Measurements from ENCODE around the gene ANGPTL7. TPM values are rescaled to one million over a fixed set of nuclear protein-coding genes. Genes with fewer than 3 reads are reported as not detected.

ANGPTL7 gene
- total RNA-seq, 5 donors from 2014 or later (not counting 1 experiment from before 2014, with no cell fraction given): not detected

DNA sequence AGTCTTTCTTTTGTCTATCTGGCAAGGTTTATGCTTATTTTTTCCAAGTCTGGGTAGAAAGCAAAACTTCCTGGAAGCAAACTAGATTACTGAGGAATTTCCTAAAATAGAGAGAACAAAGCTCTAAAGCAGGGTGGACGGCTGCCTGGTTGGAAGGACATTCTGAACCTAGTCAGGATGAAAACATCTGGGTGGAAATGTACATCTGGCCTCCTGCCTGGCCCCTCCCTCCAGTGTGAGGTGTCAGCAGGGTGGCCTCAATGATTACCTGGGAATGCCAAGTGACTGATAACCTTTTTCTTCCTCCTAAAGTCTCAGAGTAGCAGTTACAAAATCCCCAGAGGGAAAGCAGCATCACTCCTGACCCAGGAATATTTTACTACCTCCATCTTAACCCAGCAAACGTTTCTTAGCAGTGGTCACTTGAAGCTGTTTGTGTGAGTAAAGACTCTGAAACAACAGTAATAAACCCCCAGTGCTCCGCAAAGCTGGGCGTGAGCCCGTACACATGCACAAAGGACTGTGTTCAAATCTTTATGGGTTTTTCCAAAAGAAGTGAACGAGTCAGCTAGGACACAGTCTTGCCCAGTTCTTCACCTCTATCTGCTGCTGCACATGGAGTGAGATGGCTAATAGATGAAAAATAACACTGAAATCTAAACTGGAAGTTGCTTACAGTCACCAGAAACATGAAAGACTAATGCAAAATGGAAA, 18.9 kb downstream of the ANGPTL7 start:
- DNase-seq (no peak), ATAC-seq (replicated peaks in 1 of 4) (no peak)
- Histone ChIP-seq H3K4me3 (ENCODE audit: control insufficient read depth in 1 of 2, extremely low read depth in 1 of 2, low read length in 1 of 2) (no peak overlapping the region), H3K27me3 (replicated peaks in 1 of 2; ENCODE audit: control insufficient read depth in 2 of 2, extremely low read depth in 1 of 2, insufficient read depth in 2 of 2, low read length in 1 of 2) (no peaks in the 10 kb centered on the region), H3K36me3 (ENCODE audit: control insufficient read depth in 2 of 2, extremely low read depth in 1 of 2, insufficient read depth in 1 of 2, low read length in 1 of 2) (peaks cover 10 to 84% of the 10 kb centered on the region in 2 donors), H3K9me3 (no peaks in the 10 kb centered on the region), H3K4me1 (ENCODE audit: control insufficient read depth in 1 of 2, extremely low read depth in 1 of 2, insufficient read depth in 2 of 2, low read length in 2 of 2) (no peaks in the 10 kb centered on the region), H3K27ac (ENCODE audit: low read length) (no peak overlapping the region)
- Mint-ChIP-seq H3K27me3 (no peaks in the 10 kb centered on the region), H3K4me1 (no peaks in the 10 kb centered on the region), H3K36me3 (peaks cover 55% of the 10 kb centered on the region), H3K4me3 (no peak overlapping the region), H3K9me3 (no peaks in the 10 kb centered on the region), H3K27ac (no peak overlapping the region)
- CTCF ChIA-PET: interaction anchor here in 1 of 2 donors (1.0 to 1.2 kb wide), 2 partner anchors 95 to 170 kb away, joined by 4 to 7 read pairs; no protein-coding TSS in a partner anchor
- POLR2A ChIA-PET: no interaction called here
- WGBS (ENCODE audit: insufficient coverage): 100% methylated on average over 2 of the region's 6 CpGs

DNA sequence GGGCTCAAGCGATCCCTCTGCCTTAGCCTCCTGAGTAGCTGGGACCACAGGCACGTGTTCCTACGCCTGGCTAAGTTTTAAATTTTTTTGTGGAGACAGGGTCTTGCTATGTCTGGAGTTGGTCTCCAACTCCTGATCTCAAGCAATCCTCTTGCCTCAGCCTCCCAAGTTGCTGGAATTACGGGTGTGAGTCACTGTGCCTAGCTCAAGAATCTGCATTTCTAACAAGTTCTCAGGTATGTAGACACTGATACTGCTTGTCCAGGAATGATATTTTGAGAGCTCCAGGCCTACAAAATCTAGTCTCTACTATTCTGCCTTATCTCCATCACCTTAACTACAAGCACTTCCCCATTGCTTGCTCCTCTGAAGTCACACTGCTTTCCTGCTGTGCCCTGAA, 22.3 kb downstream of the ANGPTL7 start:
- POLR2A ChIA-PET: interaction anchor here in 1 of 2 donors (0.6 kb wide), 1 partner anchor 19 kb away, joined by 4 read pairs; no protein-coding TSS in a partner anchor
- 83% methylated on average over 1 of the region's 4 CpGs for WGBS (ENCODE audit: insufficient coverage)
- H3K36me3 Mint-ChIP-seq: peaks cover 65% of the 10 kb centered on the region

DNA sequence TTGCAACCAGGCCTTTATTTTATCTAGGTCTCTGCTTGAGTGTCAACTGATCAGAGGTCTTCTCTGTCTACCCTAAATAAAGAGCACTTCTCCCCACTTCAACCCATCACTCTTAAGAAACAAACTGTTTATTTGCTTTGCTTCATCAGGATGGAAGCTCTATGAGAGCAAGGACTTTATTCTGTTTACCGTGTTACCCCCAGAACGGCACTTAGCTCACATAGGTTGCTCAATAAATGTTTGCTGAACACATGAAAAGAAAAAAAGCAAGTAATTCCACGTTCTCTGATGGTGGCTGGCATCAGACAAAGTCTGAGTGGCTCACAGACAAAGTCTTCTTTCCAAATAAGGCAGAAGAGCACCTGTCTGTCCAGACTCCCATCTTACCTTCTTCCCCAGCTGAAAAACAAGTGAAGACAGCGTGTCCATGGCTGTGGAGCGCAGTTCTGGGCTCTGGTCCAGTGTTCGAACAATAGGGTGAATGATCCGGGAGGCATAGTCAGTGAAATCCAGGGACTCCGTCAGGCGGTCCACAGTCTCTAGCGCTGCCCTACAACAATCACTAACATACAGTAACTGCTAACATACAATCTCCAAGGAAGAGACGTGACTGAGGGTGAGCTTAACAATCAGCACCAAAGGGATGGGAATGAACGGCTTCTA, 22.9 kb downstream of the ANGPTL7 start:
- CTCF ChIA-PET: no interaction called here
- ATAC-seq (replicated peaks in 1 of 4) (no peak), DNase-seq (no peak)
- H3K27ac Mint-ChIP-seq: no peak overlapping the region
- no peaks in the 10 kb centered on the region for H3K9me3 Mint-ChIP-seq
- Histone ChIP-seq H3K27me3 (replicated peaks in 1 of 2; ENCODE audit: control insufficient read depth in 2 of 2, extremely low read depth in 1 of 2, insufficient read depth in 2 of 2, low read length in 1 of 2) (no peaks in the 10 kb centered on the region), H3K4me1 (ENCODE audit: control insufficient read depth in 1 of 2, extremely low read depth in 1 of 2, insufficient read depth in 2 of 2, low read length in 2 of 2) (no peaks in the 10 kb centered on the region), H3K27ac (ENCODE audit: low read length) (no peak overlapping the region), H3K9me3 (no peaks in the 10 kb centered on the region), H3K4me3 (ENCODE audit: control insufficient read depth in 1 of 2, extremely low read depth in 1 of 2, low read length in 1 of 2) (no peak overlapping the region), H3K36me3 (ENCODE audit: control insufficient read depth in 2 of 2, extremely low read depth in 1 of 2, insufficient read depth in 1 of 2, low read length in 1 of 2) (peaks cover 7 to 86% of the 10 kb centered on the region in 2 donors)
- 100% methylated on average over 6 of the region's 12 CpGs for WGBS (ENCODE audit: insufficient coverage)
- H3K36me3 Mint-ChIP-seq: peaks cover 68% of the 10 kb centered on the region
- H3K4me1 Mint-ChIP-seq: no peaks in the 10 kb centered on the region
- POLR2A ChIA-PET: no interaction called here
- H3K27me3 Mint-ChIP-seq: no peaks in the 10 kb centered on the region
- H3K4me3 Mint-ChIP-seq: no peak overlapping the region

More for the DNA sequence above, 22.3 kb downstream of the ANGPTL7 start:
- Mint-ChIP-seq H3K27me3 (no peaks in the 10 kb centered on the region), H3K27ac (no peak overlapping the region), H3K9me3 (no peaks in the 10 kb centered on the region), H3K4me3 (no peak overlapping the region), H3K4me1 (no peaks in the 10 kb centered on the region)
- Histone ChIP-seq H3K27ac (ENCODE audit: low read length) (no peak overlapping the region), H3K9me3 (no peaks in the 10 kb centered on the region), H3K4me1 (ENCODE audit: control insufficient read depth in 1 of 2, extremely low read depth in 1 of 2, insufficient read depth in 2 of 2, low read length in 2 of 2) (no peaks in the 10 kb centered on the region), H3K27me3 (replicated peaks in 1 of 2; ENCODE audit: control insufficient read depth in 2 of 2, extremely low read depth in 1 of 2, insufficient read depth in 2 of 2, low read length in 1 of 2) (no peaks in the 10 kb centered on the region), H3K4me3 (ENCODE audit: control insufficient read depth in 1 of 2, extremely low read depth in 1 of 2, low read length in 1 of 2) (no peak overlapping the region), H3K36me3 (ENCODE audit: control insufficient read depth in 2 of 2, extremely low read depth in 1 of 2, insufficient read depth in 1 of 2, low read length in 1 of 2) (peaks cover 10 to 86% of the 10 kb centered on the region in 2 donors)
- CTCF ChIA-PET: interaction anchor here in 1 of 2 donors (0.5 kb wide), 1 partner anchor 138 kb away, joined by 5 read pairs; no protein-coding TSS in a partner anchor
- ATAC-seq (replicated peaks in 1 of 4) (no peak), DNase-seq (no peak)

- Histone ChIP-seq H3K27me3 (replicated peaks in 1 of 2; ENCODE audit: control insufficient read depth in 2 of 2, extremely low read depth in 1 of 2, insufficient read depth in 2 of 2, low read length in 1 of 2) (no peaks in the 10 kb centered on the region), H3K36me3 (ENCODE audit: control insufficient read depth in 2 of 2, extremely low read depth in 1 of 2, insufficient read depth in 1 of 2, low read length in 1 of 2) (peaks cover 8 to 85% of the 10 kb centered on the region in 2 donors), H3K27ac (ENCODE audit: low read length) (no peak overlapping the region), H3K4me3 (ENCODE audit: control insufficient read depth in 1 of 2, extremely low read depth in 1 of 2, low read length in 1 of 2) (no peak overlapping the region), H3K4me1 (ENCODE audit: control insufficient read depth in 1 of 2, extremely low read depth in 1 of 2, insufficient read depth in 2 of 2, low read length in 2 of 2) (no peaks in the 10 kb centered on the region), H3K9me3 (no peaks in the 10 kb centered on the region)
- POLR2A ChIA-PET: no interaction called here
- Mint-ChIP-seq H3K4me1 (no peaks in the 10 kb centered on the region), H3K27me3 (no peaks in the 10 kb centered on the region), H3K9me3 (no peaks in the 10 kb centered on the region), H3K27ac (no peak overlapping the region), H3K4me3 (no peak overlapping the region), H3K36me3 (peaks cover 73% of the 10 kb centered on the region)
- CTCF ChIA-PET: no interaction called here
- no peak for ATAC-seq (replicated peaks in 1 of 4)
- no peak for DNase-seq
- 100% methylated on average over 2 of the region's 3 CpGs for WGBS (ENCODE audit: insufficient coverage)
Observed at GRCh38 chr1:11214698-11215380, 25.7 kb downstream of the ANGPTL7 start.

- ChIA-PET CTCF (interaction anchor here in 1 of 2 donors (0.5 kb wide), 1 partner anchor 113 kb away, joined by 6 read pairs; no protein-coding TSS in a partner anchor), POLR2A (no interaction called here)
- Histone ChIP-seq H3K27ac (ENCODE audit: low read length) (no peak overlapping the region), H3K4me3 (ENCODE audit: control insufficient read depth in 1 of 2, extremely low read depth in 1 of 2, low read length in 1 of 2) (no peak overlapping the region), H3K27me3 (replicated peaks in 1 of 2; ENCODE audit: control insufficient read depth in 2 of 2, extremely low read depth in 1 of 2, insufficient read depth in 2 of 2, low read length in 1 of 2) (no peaks in the 10 kb centered on the region), H3K36me3 (ENCODE audit: control insufficient read depth in 2 of 2, extremely low read depth in 1 of 2, insufficient read depth in 1 of 2, low read length in 1 of 2) (peaks cover 8 to 80% of the 10 kb centered on the region in 2 donors), H3K9me3 (no peaks in the 10 kb centered on the region), H3K4me1 (ENCODE audit: control insufficient read depth in 1 of 2, extremely low read depth in 1 of 2, insufficient read depth in 2 of 2, low read length in 2 of 2) (no peaks in the 10 kb centered on the region)
- DNase-seq: no peak
- no peak for ATAC-seq (replicated peaks in 1 of 4)
- Mint-ChIP-seq H3K4me1 (no peaks in the 10 kb centered on the region), H3K36me3 (peaks cover 75% of the 10 kb centered on the region), H3K9me3 (no peaks in the 10 kb centered on the region), H3K4me3 (no peak overlapping the region), H3K27ac (no peak overlapping the region), H3K27me3 (no peaks in the 10 kb centered on the region)
- WGBS (ENCODE audit: insufficient coverage): no CpG with 5 or more reads among the region's 2 CpGs
Observed at GRCh38 chr1:11215381-11216005, 26.3 kb downstream of the ANGPTL7 start.

DNA sequence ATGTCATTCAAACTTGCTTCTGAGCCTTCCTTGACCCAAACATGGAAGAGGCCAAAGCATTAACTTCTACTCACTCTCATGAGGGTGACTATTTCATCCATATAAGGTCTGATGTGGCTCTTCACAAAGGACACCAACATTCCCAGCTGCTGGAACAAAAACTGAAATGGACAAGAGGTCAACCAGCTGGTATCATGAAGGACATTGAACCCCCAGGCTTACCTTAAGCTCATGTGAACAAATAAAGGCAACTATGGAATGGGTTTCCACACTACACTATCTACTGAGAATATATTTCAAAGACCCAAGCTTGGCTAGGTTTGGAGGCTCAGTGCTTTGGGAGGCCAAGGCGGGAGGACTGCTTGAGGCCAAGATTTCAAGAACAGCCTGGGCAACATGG, 26.9 kb downstream of the ANGPTL7 start:
- no peaks in the 10 kb centered on the region for H3K4me1 Mint-ChIP-seq
- CTCF ChIA-PET: interaction anchor here (0.5 to 0.8 kb wide), 2 partner anchors 112 to 444 kb away, joined by 5 to 6 read pairs; no protein-coding TSS in a partner anchor
- no CpG with 5 or more reads among the region's 1 CpG for WGBS (ENCODE audit: insufficient coverage)
- peaks cover 71% of the 10 kb centered on the region for H3K36me3 Mint-ChIP-seq
- Histone ChIP-seq H3K9me3 (no peaks in the 10 kb centered on the region), H3K4me3 (ENCODE audit: control insufficient read depth in 1 of 2, extremely low read depth in 1 of 2, low read length in 1 of 2) (no peak overlapping the region), H3K27ac (ENCODE audit: low read length) (no peak overlapping the region), H3K4me1 (ENCODE audit: control insufficient read depth in 1 of 2, extremely low read depth in 1 of 2, insufficient read depth in 2 of 2, low read length in 2 of 2) (no peaks in the 10 kb centered on the region), H3K36me3 (ENCODE audit: control insufficient read depth in 2 of 2, extremely low read depth in 1 of 2, insufficient read depth in 1 of 2, low read length in 1 of 2) (peaks cover 8 to 75% of the 10 kb centered on the region in 2 donors), H3K27me3 (replicated peaks in 1 of 2; ENCODE audit: control insufficient read depth in 2 of 2, extremely low read depth in 1 of 2, insufficient read depth in 2 of 2, low read length in 1 of 2) (no peaks in the 10 kb centered on the region)
- ATAC-seq (replicated peaks in 1 of 4): no peak
- no peak overlapping the region for H3K27ac Mint-ChIP-seq
- H3K27me3 Mint-ChIP-seq: no peaks in the 10 kb centered on the region
- DNase-seq: no peak
- POLR2A ChIA-PET: no interaction called here
- no peaks in the 10 kb centered on the region for H3K9me3 Mint-ChIP-seq
- no peak overlapping the region for H3K4me3 Mint-ChIP-seq
